Esophagus muscularis mucosa (tissue), 4 donors: ENCODE data around the gene PRMT5. TPM values are rescaled to one million over a fixed set of nuclear protein-coding genes. Genes with fewer than 3 reads are reported as not detected.

ENCODE experiments used
- DNase-seq: peaks from one replicate; pipeline ENCODE4 v3.0.0-alpha.2; 2017; ENCODE audit errors: extremely low spot score
- H3K27ac ChIP-seq, 4 donors: fragments of 200-600 bp; sonication (generic); replicated peaks in 1 of 4; 1 replicate in 3 of 4; 2 replicates in 1 of 4; pipeline ENCODE4 v1.5.1; 2016 to 2019; ENCODE audit warnings: mild to moderate bottlenecking in 1 of 4
- H3K27me3 ChIP-seq, 4 donors: fragments of 200-600 bp; sonication (generic); one replicate each; pipeline versions ENCODE4 v1.5.1 to v1.6.0; 2016 to 2019
- H3K36me3 ChIP-seq, 4 donors: fragments of 200-600 bp; sonication (generic); one replicate each; pipeline ENCODE4 v1.5.1; 2016 to 2019
- H3K4me1 ChIP-seq, 4 donors: fragments of 200-600 bp; sonication (generic); one replicate each; pipeline ENCODE4 v1.5.1; 2016 to 2019
- H3K4me3 ChIP-seq, 4 donors: fragments of 200-600 bp; sonication (generic); 1 replicate in 2 of 4; 2 replicates in 2 of 4; pipeline ENCODE4 v1.5.1; 2016 to 2019; ENCODE audit warnings: mild to moderate bottlenecking in 4 of 4, moderate library complexity in 1 of 4
- H3K9me3 ChIP-seq, 4 donors: fragments of 200-600 bp; sonication (generic); 1 replicate in 3 of 4; 2 replicates in 1 of 4; pipeline ENCODE4 v1.5.1; 2016 to 2019
- EP300 ChIP-seq: sonication (generic); formaldehyde crosslinking; IDR thresholded peaks from one replicate; pipeline ENCODE4 v1.6.1; 2017; ENCODE audit warnings: antibody characterized with exemption
- POLR2A ChIP-seq: fragments of 450-650 bp; IDR thresholded peaks from one replicate; pipeline ENCODE4 v1.6.1; 2017; ENCODE audit warnings: antibody characterized with exemption, moderate library complexity, mild to moderate bottlenecking, low read depth
- POLR2AphosphoS5 ChIP-seq, 2 donors: sonication (generic); formaldehyde crosslinking; IDR thresholded peaks; one replicate each; pipeline ENCODE4 v1.6.1; 2017; ENCODE audit warnings: antibody characterized with exemption in 2 of 2
- WGBS: methylation state at CpG from one replicate; pipeline ENCODE4 v1.1.5; 2018; 5-methylcytosine and 5-hydroxymethylcytosine counted together
- intact Hi-C: fragments of 100-400 bp; cut with DNase I; formaldehyde crosslinking; loops from one replicate; pipeline ENCODE4 v1.15.1; 2023
- total RNA-seq, 4 donors: library from RNA; depleted of rRNA; stranded (reverse); fragments of >200 nt; gene quantifications; one replicate each; pipeline versions ENCODE4 v1.1.0 to v1.2.1, GENCODE V29; 2016
- TF ChIP-seq, protein P1 (sequence below), 3 experiments: fragments of 200-600 bp in 2 of 3; fragments of 450-650 bp in 1 of 3; sonication (generic) in 2 of 3; IDR thresholded peaks; one replicate each; pipeline ENCODE4 v1.5.1; 2017 to 2019; ENCODE audit warnings: antibody characterized with exemption in 3 of 3, mild to moderate bottlenecking in 2 of 3, moderate library complexity in 1 of 3

PRMT5 gene
- total RNA-seq, 4 donors from 2014 or later, result 35.5 to 51.0 (median 44.8) TPM

DNA sequence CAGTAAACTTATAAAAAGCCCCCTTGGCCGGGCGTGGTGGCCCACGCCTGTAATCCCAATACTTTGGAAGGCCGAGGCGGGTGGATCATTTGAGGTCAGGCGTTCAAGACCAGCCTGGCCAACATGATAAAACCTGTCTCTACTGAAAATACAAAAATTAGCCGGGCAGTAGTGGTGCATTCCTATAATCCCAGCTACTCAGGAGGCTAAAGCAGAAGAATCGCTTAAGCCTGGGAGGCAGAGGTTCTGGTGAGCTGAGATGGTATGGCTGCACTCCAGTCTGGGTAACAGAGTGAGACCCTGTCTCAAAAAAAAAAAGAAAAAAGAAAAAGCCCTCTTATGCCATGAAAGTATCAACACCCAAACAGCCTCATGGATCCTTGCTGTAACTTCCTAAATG, 3.7 kb downstream of the PRMT5 start:
- Histone ChIP-seq H3K36me3 (peaks cover 38 to 71% (median 59%) of the 10 kb centered on the region in 4 donors), H3K9me3 (no peaks in the 10 kb centered on the region), H3K27ac (no peak overlapping the region), H3K27me3 (no peaks in the 10 kb centered on the region), H3K4me3 (no peak overlapping the region), H3K4me1 (peaks cover 13 to 28% (median 27%) of the 10 kb centered on the region in 4 donors)
- intact Hi-C loops, result loop anchor here (10.0 kb wide), 1 partner anchor 389 kb away; no protein-coding TSS in a partner anchor
- 91% methylated on average over 4 of the region's 8 CpGs for WGBS
- no peak for TF ChIP-seq EP300
- TF ChIP-seq POLR2AphosphoS5 (IDR thresholded peaks at IDR 0.05), result no peak
- no peak for TF ChIP-seq POLR2A
- TF ChIP-seq, protein P1, sequence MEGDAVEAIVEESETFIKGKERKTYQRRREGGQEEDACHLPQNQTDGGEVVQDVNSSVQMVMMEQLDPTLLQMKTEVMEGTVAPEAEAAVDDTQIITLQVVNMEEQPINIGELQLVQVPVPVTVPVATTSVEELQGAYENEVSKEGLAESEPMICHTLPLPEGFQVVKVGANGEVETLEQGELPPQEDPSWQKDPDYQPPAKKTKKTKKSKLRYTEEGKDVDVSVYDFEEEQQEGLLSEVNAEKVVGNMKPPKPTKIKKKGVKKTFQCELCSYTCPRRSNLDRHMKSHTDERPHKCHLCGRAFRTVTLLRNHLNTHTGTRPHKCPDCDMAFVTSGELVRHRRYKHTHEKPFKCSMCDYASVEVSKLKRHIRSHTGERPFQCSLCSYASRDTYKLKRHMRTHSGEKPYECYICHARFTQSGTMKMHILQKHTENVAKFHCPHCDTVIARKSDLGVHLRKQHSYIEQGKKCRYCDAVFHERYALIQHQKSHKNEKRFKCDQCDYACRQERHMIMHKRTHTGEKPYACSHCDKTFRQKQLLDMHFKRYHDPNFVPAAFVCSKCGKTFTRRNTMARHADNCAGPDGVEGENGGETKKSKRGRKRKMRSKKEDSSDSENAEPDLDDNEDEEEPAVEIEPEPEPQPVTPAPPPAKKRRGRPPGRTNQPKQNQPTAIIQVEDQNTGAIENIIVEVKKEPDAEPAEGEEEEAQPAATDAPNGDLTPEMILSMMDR (IDR thresholded peaks at IDR 0.05), result no peak
- DNase-seq, result no peak

DNA sequence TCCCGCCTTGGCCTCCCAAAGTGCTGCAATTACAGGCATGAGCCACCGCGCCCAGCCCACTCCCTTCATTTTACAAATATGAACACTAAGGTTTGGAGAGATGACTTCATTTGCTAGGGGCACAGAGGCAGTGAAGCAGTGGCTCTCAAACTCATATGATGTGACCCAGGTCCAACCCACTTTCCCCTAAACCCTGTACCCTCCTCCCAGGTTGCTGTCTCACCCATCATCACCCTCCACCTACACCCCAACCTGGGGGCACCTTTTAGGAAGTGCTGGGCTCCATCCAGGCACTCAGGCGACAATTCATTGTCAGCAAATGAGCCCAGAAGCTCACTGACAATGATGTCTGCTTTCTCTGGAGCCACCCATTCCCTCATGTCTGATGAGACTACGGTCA, 5.4 kb downstream of the PRMT5 start:
- H3K36me3 ChIP-seq, result peaks cover 39 to 76% (median 62%) of the 10 kb centered on the region in 4 donors
- 100% methylated on average over 4 of the region's 5 CpGs for WGBS

GRCh38 chr14:22922294-22922693, 6.9 kb downstream of the PRMT5 start:
- H3K36me3 ChIP-seq, result peaks cover 39 to 74% (median 62%) of the 10 kb centered on the region in 4 donors
- no peak overlapping the region for H3K4me3 ChIP-seq
- TF ChIP-seq, protein P1 (IDR thresholded peaks at IDR 0.05), result no peak
- TF ChIP-seq POLR2A, result no peak
- intact Hi-C loops, result loop anchor here (10.0 kb wide), 1 partner anchor 393 kb away; no protein-coding TSS in a partner anchor
- H3K27ac ChIP-seq, result no peak overlapping the region
- no peaks in the 10 kb centered on the region for H3K27me3 ChIP-seq
- 85% methylated on average over 2 of the region's 2 CpGs for WGBS
- H3K9me3 ChIP-seq, result no peaks in the 10 kb centered on the region
- DNase-seq, result no peak
- peaks cover 12 to 23% (median 21%) of the 10 kb centered on the region in 4 donors for H3K4me1 ChIP-seq

More for the DNA sequence above, 5.4 kb downstream of the PRMT5 start:
- H3K27ac ChIP-seq, result no peak overlapping the region
- H3K4me1 ChIP-seq, result peaks cover 17 to 26% (median 25%) of the 10 kb centered on the region in 4 donors
- H3K4me3 ChIP-seq, result no peak overlapping the region
- H3K9me3 ChIP-seq, result no peaks in the 10 kb centered on the region
- intact Hi-C loops, result loop anchor here (10.0 kb wide), 1 partner anchor 391 kb away; no protein-coding TSS in a partner anchor
- no peak for TF ChIP-seq POLR2AphosphoS5 (IDR thresholded peaks at IDR 0.05)
- DNase-seq, result no peak
- H3K27me3 ChIP-seq, result no peaks in the 10 kb centered on the region

DNA sequence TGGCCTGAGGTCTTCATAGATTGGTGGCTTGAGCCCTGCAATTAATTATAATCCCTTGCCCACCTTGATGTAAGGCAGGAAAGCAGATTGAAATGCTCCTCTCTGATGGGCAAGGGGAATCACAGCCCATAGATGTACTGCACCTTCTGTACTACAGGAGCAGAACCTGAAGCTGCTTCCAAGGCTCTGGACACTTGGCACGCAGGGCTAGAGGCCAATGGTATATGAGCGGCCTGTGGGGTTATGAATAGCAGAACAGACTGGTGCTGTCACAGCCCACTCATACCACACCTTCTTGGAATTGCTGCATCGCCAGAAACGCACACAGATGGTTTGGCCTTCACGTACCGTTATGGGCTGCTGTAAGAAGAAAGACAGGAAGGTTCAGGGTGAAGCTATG, 8.5 kb downstream of the PRMT5 start:
- H3K4me1 ChIP-seq, result peaks cover 23 to 37% (median 32%) of the 10 kb centered on the region in 4 donors
- H3K9me3 ChIP-seq, result no peaks in the 10 kb centered on the region

DNA sequence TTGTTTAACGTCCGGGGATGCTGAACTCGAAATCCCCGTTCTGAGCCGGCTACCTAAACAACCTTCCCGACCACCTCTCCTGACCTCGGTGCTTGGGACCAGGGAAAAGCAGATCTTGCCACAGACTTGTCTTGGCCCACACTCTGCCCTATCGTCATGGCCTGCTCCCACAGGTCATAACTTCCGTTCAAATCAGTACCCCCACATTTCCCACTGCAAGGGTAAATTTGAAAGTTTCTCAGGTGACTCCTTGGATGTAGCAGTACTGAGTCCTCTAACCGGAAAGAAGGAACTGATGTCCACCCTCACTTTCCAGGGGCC, 9.6 kb downstream of the PRMT5 start:
- no peaks in the 10 kb centered on the region for H3K27me3 ChIP-seq
- 25% methylated on average over 4 of the region's 10 CpGs for WGBS
- H3K27ac ChIP-seq, result peak overlapping the region; percentile 87 to 96 (median 95)
- peak overlapping the region; percentile 61 to 84 (median 75) for H3K4me3 ChIP-seq
- DNase-seq, result no peak
- peaks cover 31 to 62% (median 42%) of the 10 kb centered on the region in 4 donors for H3K36me3 ChIP-seq
- no peak for TF ChIP-seq EP300
- TF ChIP-seq, protein P1 (IDR thresholded peaks at IDR 0.05), result no peak
- no peak for TF ChIP-seq POLR2AphosphoS5 (IDR thresholded peaks at IDR 0.05)
- TF ChIP-seq POLR2A, result no peak
- intact Hi-C loops, result no loop called here
- H3K9me3 ChIP-seq, result no peaks in the 10 kb centered on the region
- H3K4me1 ChIP-seq, result peaks cover 23 to 45% (median 43%) of the 10 kb centered on the region in 4 donors

More for the DNA sequence above, 8.5 kb downstream of the PRMT5 start:
- Histone ChIP-seq H3K27me3 (no peaks in the 10 kb centered on the region), H3K4me3 (no peak overlapping the region), H3K36me3 (peaks cover 39 to 65% (median 52%) of the 10 kb centered on the region in 4 donors), H3K27ac (peak overlapping the region in 1 of 4 donors; percentile 94)
- intact Hi-C loops, result loop anchor here (10.0 kb wide), 1 partner anchor 394 kb away; no protein-coding TSS in a partner anchor
- no peak for DNase-seq
- TF ChIP-seq POLR2AphosphoS5 (IDR thresholded peaks at IDR 0.05) (no peak), EP300 (no peak), POLR2A (no peak)
- TF ChIP-seq, protein P1 (IDR thresholded peaks at IDR 0.05), result no peak
- WGBS, result 90% methylated on average over 6 of the region's 6 CpGs
